LNCaP clone FGC (cell line): ENCODE data around the gene BCL2.

ENCODE experiments used
- DNase-seq: peaks from one replicate; pipeline ENCODE4 v3.0.0-alpha.2; 2011; ENCODE audit warnings: low read depth
- H3K4me3 ChIP-seq: 2 replicates; pipeline ENCODE4 v1.5.1; 2011; ENCODE audit warnings: mild to moderate bottlenecking, low read depth, low read length, control low read depth
- TF ChIP-seq, protein P1 (sequence below): IDR thresholded peaks from 2 replicates; pipeline ENCODE4 v1.5.1; 2012; ENCODE audit warnings: mild to moderate bottlenecking; ENCODE audit not compliant: control insufficient read depth, insufficient read depth; ENCODE audit errors: extremely low read depth

Gene BCL2

DNA sequence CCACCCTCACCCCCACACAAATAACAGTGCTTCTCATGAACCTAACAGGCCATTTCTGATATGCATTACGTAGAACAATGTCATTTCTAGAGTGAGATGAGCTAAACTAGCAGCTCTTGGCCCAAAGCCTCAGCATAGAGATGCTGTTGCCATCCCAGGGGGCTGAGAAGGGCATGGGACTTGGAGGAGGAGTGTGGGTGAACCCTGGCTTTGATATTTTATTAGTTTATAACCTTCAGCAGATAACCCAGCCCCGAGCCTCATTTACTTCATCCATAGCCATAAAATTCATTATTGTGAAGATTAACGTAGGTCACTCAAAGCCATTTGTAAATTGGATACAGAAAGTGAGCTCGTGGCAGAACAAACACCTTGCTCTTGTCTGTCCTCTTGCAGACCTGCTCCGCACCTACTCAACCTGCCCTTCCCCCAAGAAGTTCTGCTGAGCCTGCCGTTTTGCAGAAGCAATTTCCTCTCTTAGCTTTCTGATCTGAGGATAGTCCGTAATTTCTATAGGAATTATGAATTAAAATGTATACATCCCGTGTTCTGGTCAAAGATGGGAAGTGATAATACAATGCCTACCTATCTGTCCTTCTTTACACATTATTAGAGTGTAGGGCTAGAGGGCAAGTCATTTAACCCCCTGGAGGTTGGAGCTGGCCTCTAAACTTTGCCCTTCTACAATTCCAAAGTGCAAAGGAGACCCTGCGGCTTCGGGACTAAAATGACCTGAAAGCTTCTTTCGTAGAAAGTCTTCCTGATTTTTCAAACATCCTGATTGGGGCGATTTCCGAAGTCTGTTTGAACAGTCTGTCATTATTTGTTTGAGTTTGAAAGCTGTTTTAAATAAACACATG lies 187.4 kb downstream of the BCL2 start:
- TF ChIP-seq, protein P1, sequence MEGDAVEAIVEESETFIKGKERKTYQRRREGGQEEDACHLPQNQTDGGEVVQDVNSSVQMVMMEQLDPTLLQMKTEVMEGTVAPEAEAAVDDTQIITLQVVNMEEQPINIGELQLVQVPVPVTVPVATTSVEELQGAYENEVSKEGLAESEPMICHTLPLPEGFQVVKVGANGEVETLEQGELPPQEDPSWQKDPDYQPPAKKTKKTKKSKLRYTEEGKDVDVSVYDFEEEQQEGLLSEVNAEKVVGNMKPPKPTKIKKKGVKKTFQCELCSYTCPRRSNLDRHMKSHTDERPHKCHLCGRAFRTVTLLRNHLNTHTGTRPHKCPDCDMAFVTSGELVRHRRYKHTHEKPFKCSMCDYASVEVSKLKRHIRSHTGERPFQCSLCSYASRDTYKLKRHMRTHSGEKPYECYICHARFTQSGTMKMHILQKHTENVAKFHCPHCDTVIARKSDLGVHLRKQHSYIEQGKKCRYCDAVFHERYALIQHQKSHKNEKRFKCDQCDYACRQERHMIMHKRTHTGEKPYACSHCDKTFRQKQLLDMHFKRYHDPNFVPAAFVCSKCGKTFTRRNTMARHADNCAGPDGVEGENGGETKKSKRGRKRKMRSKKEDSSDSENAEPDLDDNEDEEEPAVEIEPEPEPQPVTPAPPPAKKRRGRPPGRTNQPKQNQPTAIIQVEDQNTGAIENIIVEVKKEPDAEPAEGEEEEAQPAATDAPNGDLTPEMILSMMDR: no peak
- peak overlapping the region; percentile 8 for H3K4me3 ChIP-seq
- DNase-seq: no peak

DNA sequence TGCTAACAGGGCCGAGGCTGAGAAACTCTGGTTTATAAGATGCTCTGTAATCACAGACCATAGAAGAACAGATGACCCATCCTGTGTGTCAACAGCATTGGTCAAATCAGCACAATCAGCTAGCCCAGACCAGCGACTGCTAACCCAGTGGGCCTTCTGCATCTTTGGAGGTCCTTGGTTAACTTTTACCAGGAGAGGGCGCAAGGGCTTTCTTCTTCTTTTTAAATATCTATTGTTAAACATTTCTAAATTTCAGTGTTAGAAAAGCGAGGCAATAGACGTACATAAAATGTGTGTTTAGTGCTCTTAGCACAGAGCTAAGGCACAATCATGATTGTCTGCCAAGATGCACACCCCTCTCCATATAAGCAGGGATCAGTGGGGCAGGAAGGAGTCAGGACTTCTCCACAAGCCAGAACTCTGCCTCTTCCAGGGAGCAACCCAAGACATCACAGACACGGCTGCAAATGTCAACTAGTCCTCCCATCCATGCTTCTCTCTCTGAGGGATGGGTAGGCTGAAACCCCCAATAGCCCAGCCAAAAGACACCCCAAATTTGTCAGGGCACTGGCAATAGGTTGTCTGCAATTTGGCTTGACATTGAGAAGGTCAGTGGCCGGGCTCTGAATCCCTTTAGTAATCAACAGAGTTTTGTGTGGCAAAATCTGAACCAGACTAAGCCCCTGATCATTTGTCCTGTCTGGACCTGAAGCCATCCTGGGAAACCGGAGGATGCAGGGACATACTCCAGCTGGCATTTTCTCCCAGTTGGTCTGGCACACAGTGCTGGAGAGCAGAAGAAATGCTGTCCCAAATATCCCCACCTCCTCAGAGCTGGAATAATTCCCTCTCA lies 188.2 kb downstream of the BCL2 start:
- TF ChIP-seq, protein P1: peak; percentile 57
- H3K4me3 ChIP-seq: no peak overlapping the region
- no peak for DNase-seq

DNA sequence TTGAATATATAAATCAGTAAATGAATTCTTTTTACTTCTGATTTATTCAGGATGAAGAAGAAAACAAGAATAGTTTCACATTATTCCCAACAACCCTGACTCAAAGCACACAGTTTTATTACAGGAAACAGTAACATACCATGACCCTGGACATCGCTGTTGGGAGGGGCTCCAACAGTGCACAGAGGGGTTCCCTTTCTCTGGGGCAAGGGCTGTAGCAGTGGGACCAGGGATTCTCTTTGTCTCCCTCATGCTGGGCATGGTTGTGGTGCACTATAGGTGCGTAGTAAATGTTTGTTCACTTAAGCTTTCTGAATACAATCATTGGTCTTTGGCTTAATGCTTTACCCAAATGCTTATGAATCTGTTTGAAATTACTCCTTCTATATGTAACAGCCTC lies 189.4 kb downstream of the BCL2 start:
- TF ChIP-seq, protein P1: no peak
- no peak for DNase-seq
- H3K4me3 ChIP-seq: no peak overlapping the region

DNA sequence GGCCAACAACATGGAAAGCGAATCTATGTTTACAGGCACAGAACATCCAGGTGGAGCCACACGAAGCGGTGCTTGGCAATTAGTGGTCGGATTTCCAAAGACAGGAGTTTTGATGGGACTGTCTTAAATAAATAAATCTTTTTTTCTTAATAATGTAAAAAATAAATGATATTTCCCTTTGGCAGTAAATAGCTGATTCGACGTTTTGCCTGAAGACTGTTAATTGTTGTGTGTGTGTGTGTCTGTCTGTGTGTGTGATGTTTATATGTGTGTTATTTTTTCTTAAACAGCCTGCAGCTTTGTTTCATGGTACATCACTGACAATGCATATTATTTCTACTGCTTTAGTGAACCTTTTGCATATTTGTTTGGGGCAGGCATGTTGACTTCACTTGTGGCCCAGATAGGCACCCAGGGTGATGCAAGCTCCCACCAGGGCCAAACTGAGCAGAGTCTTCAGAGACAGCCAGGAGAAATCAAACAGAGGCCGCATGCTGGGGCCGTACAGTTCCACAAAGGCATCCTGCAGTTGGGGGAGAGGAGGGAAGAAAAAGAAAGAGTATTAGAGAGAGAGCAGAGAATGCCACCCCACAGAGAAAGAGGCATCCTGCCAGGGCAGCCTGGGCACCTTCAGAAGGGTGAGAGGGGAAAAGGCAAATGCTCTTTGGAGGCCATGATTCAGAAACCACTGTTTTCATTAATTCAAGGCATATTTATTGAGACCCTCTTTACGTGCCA lies 191.2 kb downstream of the BCL2 start:
- no peak overlapping the region for H3K4me3 ChIP-seq
- TF ChIP-seq, protein P1: no peak

DNA sequence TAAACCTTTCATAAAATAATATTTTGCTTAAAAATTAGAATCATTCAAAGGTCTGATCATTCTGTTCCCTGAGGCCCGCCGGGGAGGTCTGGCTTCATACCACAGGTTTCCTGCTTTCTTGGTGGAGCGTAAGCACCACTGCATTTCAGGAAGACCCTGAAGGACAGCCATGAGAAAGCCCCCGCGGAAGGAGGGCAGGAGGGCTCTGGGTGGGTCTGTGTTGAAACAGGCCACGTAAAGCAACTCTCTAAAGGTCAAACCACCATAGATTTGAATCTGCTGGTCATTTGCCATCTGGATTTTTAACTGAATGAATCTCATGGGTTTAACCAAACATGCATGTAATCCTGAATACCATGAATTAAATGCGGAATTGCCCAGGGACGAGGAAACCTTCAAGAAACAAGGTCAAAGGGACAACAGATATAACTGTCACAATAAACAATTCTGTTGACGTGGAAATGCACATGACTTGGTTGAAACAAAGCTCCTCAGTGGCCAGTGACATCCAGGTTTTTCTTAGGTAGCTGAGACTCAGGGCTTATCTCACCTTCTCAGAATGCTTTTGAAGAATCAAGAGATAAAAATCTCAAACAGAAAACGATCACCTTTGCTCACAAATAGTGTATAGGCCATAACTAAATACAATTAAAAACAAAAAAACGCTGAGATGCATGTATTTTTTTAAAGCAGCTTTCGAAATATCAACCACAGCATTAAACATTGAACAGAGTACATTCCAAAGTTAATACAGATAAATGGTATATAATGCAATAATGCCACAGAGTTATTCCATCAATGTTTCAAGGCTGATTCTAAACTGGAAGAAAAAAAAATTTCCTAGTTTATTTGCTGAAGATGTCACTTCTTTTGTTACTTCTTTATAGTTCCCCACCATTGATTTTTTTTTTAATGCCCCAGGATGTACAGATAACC lies 193.2 kb downstream of the BCL2 start:
- DNase-seq: no peak
- TF ChIP-seq, protein P1: no peak
- H3K4me3 ChIP-seq: no peak overlapping the region

More for the DNA sequence above, 191.2 kb downstream of the BCL2 start:
- no peak for DNase-seq

DNA sequence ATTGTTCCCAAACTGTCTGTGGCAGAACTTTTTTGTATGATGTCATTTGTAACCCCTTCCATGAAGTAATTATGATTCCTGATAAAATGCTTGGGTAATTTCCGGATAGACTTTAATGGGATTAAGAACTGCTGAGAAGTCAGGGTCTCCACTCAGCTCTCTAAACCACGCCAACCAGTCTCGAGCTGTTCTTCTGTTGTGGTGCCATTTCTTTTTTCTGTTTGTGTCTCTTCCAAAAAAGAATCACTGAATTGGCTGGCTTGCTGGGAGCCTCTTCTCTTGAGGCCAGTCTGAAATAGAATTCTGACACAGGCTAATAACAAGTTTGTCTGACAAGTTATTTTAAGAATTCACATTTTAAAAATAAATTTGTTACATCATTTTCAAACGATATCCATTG lies 198.9 kb downstream of the BCL2 start:
- no peak for DNase-seq
- H3K4me3 ChIP-seq: no peak overlapping the region
- TF ChIP-seq, protein P1: no peak
